GM06990 (cell line): Measurements from ENCODE around the gene HOXB3.

Experiments used
- DNase-seq: peaks from one replicate; pipeline ENCODE4 v3.0.0-alpha.2; 2011; ENCODE audit not compliant: insufficient read length; ENCODE audit errors: extremely low read depth
- H3K27me3 ChIP-seq: replicated peaks from 2 replicates; pipeline ENCODE4 v1.6.0; 2011; ENCODE audit warnings: low read length; ENCODE audit not compliant: control insufficient read depth, insufficient read depth
- H3K36me3 ChIP-seq: 2 replicates; pipeline ENCODE4 v1.5.1; 2011; ENCODE audit warnings: low read length; ENCODE audit not compliant: control insufficient read depth, insufficient read depth
- H3K4me3 ChIP-seq: replicated peaks from 2 replicates; pipeline ENCODE4 v1.5.1; 2011; ENCODE audit warnings: low read depth, mild to moderate bottlenecking, control low read depth, low read length
- CTCF ChIP-seq: IDR thresholded peaks from 2 replicates; pipeline ENCODE4 v1.5.1; 2011; ENCODE audit warnings: low read length, control low read depth, mild to moderate bottlenecking, inconsistent platforms; ENCODE audit not compliant: insufficient read depth, poor library complexity, severe bottlenecking

The HOXB3 gene

GRCh38 chr17:48548523-48549280 lies 41.3 kb downstream of the HOXB3 start:
- no peaks in the 10 kb centered on the region for H3K27me3 ChIP-seq
- TF ChIP-seq CTCF, result no peak
- H3K4me3 ChIP-seq, result no peak overlapping the region
- H3K36me3 ChIP-seq, result no peaks in the 10 kb centered on the region
- DNase-seq, result no peak

- no peaks in the 10 kb centered on the region for H3K27me3 ChIP-seq
- H3K4me3 ChIP-seq, result no peak overlapping the region
- no peak for TF ChIP-seq CTCF
- no peak for DNase-seq
- H3K36me3 ChIP-seq, result no peaks in the 10 kb centered on the region
Measured at GRCh38 chr17:48547808-48548522, 42.1 kb downstream of the HOXB3 start.

GRCh38 chr17:48546924-48547807 lies 42.9 kb downstream of the HOXB3 start:
- H3K4me3 ChIP-seq, result no peak overlapping the region
- no peaks in the 10 kb centered on the region for H3K36me3 ChIP-seq
- TF ChIP-seq CTCF, result no peak
- H3K27me3 ChIP-seq, result no peaks in the 10 kb centered on the region
- DNase-seq, result no peak

GRCh38 chr17:48546137-48546923 lies 43.7 kb downstream of the HOXB3 start:
- no peak for DNase-seq
- Histone ChIP-seq H3K4me3 (no peak overlapping the region), H3K36me3 (no peaks in the 10 kb centered on the region), H3K27me3 (no peaks in the 10 kb centered on the region)
- no peak for TF ChIP-seq CTCF

- no peak for DNase-seq
- TF ChIP-seq CTCF, result no peak
- Histone ChIP-seq H3K36me3 (no peaks in the 10 kb centered on the region), H3K4me3 (no peak overlapping the region), H3K27me3 (no peaks in the 10 kb centered on the region)
Measured at GRCh38 chr17:48545539-48545938, 44.5 kb downstream of the HOXB3 start.
